SK-N-SH treated with all-trans-retinoic acid at 6 μM for 48 hours (cell line): ENCODE data around the gene TMBIM6.
"Not testable (repeated sequence)": the region's sequence is repeated elsewhere in the genome, so short reads cannot be mapped to it uniquely, and the experiment has no call there.

ENCODE experiments used
- ATAC-seq: fragments of 200-7000 bp; cut with Tn5 transposase; 3 replicates; pipeline ENCODE4 v1.9.1; 2020; ENCODE audit warnings: mild to moderate bottlenecking, moderate library complexity
- BACH2 ChIP-seq: fragments of 250-450 bp; sonication (Bioruptor Pico); IDR thresholded peaks from 2 replicates; pipeline ENCODE4 v1.9.0; 2021; ENCODE audit warnings: mild to moderate bottlenecking, borderline replicate concordance
- CSDC2 ChIP-seq: fragments of 250-450 bp; sonication (Bioruptor Pico); IDR thresholded peaks from 2 replicates; pipeline ENCODE4 v1.5.0; 2020; ENCODE audit warnings: mild to moderate bottlenecking, moderate library complexity
- CSRNP3 ChIP-seq: fragments of 250-450 bp; sonication (Bioruptor Pico); IDR thresholded peaks from 2 replicates; pipeline ENCODE4 v1.5.1; 2021; ENCODE audit warnings: mild to moderate bottlenecking, moderate library complexity
- ESRRG ChIP-seq: fragments of 250-450 bp; sonication (Bioruptor Pico); IDR thresholded peaks from 2 replicates; pipeline ENCODE4 v1.6.1; 2021; ENCODE audit warnings: mild to moderate bottlenecking
- GLIS3 ChIP-seq: fragments of 250-450 bp; sonication (Bioruptor Pico); IDR thresholded peaks from 2 replicates; pipeline ENCODE4 v1.5.0; 2020; ENCODE audit warnings: mild to moderate bottlenecking, moderate library complexity
- ISL1 ChIP-seq: fragments of 250-450 bp; sonication (Bioruptor Pico); IDR thresholded peaks from 2 replicates; pipeline ENCODE4 v2.1.2; 2022; ENCODE audit warnings: mild to moderate bottlenecking, moderate library complexity
- PPARA ChIP-seq: fragments of 250-450 bp; sonication (Bioruptor Pico); IDR thresholded peaks from 2 replicates; pipeline ENCODE4 v1.5.0; 2020; ENCODE audit warnings: mild to moderate bottlenecking, borderline replicate concordance
- RARB ChIP-seq: fragments of 250-450 bp; sonication (Bioruptor Pico); IDR thresholded peaks from 2 replicates; pipeline ENCODE4 v1.8.0; 2021; ENCODE audit warnings: mild to moderate bottlenecking, moderate library complexity
- SNAI2 ChIP-seq: fragments of 250-450 bp; sonication (Bioruptor Pico); IDR thresholded peaks from 2 replicates; pipeline ENCODE4 v1.5.0; 2020; ENCODE audit warnings: mild to moderate bottlenecking, moderate library complexity
- TOX ChIP-seq: fragments of 250-450 bp; sonication (Bioruptor Pico); IDR thresholded peaks from 2 replicates; pipeline ENCODE4 v1.8.0; 2021; ENCODE audit warnings: mild to moderate bottlenecking, moderate library complexity, borderline replicate concordance
- ZC3H10 ChIP-seq: fragments of 250-450 bp; sonication (Bioruptor Pico); IDR thresholded peaks from 2 replicates; pipeline ENCODE4 v1.5.1; 2021; ENCODE audit warnings: mild to moderate bottlenecking, moderate library complexity
- ZFP3 ChIP-seq: fragments of 250-450 bp; sonication (Bioruptor Pico); IDR thresholded peaks from 2 replicates; pipeline ENCODE4 v1.5.0; 2020; ENCODE audit warnings: mild to moderate bottlenecking, moderate library complexity
- ZFP30 ChIP-seq: fragments of 450-650 bp; formaldehyde crosslinking; IDR thresholded peaks from 2 replicates; pipeline ENCODE4 v1.5.0; 2022; ENCODE audit warnings: mild to moderate bottlenecking, moderate library complexity
- ZNF565 ChIP-seq: fragments of 450-650 bp; formaldehyde crosslinking; conservative IDR thresholded peaks from 2 replicates; pipeline ENCODE4 v1.5.0; 2020; ENCODE audit warnings: low read depth, mild to moderate bottlenecking, moderate library complexity
- ZNF70 ChIP-seq: fragments of 450-650 bp; formaldehyde crosslinking; IDR thresholded peaks from 2 replicates; pipeline ENCODE4 v1.5.0; 2020; ENCODE audit warnings: mild to moderate bottlenecking, moderate library complexity
- ZNF8 ChIP-seq: fragments of 450-650 bp; formaldehyde crosslinking; IDR thresholded peaks from 2 replicates; pipeline ENCODE4 v1.5.0; 2020; ENCODE audit warnings: mild to moderate bottlenecking, moderate library complexity
- TF ChIP-seq, protein P1 (sequence below): fragments of 250-450 bp; sonication (Bioruptor Pico); IDR thresholded peaks from 2 replicates; pipeline ENCODE4 v1.8.0; 2020; ENCODE audit warnings: mild to moderate bottlenecking, moderate library complexity, borderline replicate concordance
- TF ChIP-seq, protein P2 (sequence below): fragments of 250-450 bp; sonication (Bioruptor Pico); IDR thresholded peaks from 2 replicates; pipeline ENCODE4 v1.8.0; 2021; ENCODE audit warnings: low read depth, mild to moderate bottlenecking, moderate library complexity, borderline replicate concordance
- TF ChIP-seq, protein P3 (sequence below): fragments of 250-450 bp; sonication (Bioruptor Pico); IDR thresholded peaks from 2 replicates; pipeline ENCODE4 v1.5.1; 2020; ENCODE audit warnings: low read depth, mild to moderate bottlenecking, moderate library complexity

TMBIM6 gene

GRCh38 chr12:49779581-49779980 is 38.2 kb downstream of the TMBIM6 start:
- no peak for ATAC-seq
- TF ChIP-seq BACH2 (CRISPR knock-in tag), result no peak
- TF ChIP-seq, protein P1, sequence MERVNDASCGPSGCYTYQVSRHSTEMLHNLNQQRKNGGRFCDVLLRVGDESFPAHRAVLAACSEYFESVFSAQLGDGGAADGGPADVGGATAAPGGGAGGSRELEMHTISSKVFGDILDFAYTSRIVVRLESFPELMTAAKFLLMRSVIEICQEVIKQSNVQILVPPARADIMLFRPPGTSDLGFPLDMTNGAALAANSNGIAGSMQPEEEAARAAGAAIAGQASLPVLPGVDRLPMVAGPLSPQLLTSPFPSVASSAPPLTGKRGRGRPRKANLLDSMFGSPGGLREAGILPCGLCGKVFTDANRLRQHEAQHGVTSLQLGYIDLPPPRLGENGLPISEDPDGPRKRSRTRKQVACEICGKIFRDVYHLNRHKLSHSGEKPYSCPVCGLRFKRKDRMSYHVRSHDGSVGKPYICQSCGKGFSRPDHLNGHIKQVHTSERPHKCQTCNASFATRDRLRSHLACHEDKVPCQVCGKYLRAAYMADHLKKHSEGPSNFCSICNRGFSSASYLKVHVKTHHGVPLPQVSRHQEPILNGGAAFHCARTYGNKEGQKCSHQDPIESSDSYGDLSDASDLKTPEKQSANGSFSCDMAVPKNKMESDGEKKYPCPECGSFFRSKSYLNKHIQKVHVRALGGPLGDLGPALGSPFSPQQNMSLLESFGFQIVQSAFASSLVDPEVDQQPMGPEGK (CRISPR knock-in tag), result no peak
- no peak for TF ChIP-seq ZFP3 (CRISPR knock-in tag)
- TF ChIP-seq, all 23 proteins: peak for 0

DNA sequence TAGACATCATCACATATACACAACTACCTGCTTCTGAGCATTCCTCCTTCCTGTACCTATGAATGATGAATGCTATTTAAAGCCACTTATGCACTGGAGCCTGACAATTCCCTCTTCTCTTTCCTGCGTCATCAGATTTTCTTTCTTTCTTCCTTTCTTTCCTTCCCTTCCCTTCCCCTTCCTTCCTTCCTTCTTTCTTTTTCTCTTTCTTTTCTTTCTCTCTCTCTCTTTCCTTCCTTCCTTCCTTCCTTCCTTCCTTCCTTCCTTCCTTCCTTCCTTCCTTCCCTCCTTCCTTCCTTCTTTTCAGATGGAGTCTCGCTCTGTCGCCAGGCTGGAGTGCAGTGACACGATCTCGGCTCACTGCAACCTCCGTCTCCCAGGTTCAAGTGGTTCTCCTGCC is 39.6 kb downstream of the TMBIM6 start:
- ATAC-seq, result not testable (repeated sequence)

DNA sequence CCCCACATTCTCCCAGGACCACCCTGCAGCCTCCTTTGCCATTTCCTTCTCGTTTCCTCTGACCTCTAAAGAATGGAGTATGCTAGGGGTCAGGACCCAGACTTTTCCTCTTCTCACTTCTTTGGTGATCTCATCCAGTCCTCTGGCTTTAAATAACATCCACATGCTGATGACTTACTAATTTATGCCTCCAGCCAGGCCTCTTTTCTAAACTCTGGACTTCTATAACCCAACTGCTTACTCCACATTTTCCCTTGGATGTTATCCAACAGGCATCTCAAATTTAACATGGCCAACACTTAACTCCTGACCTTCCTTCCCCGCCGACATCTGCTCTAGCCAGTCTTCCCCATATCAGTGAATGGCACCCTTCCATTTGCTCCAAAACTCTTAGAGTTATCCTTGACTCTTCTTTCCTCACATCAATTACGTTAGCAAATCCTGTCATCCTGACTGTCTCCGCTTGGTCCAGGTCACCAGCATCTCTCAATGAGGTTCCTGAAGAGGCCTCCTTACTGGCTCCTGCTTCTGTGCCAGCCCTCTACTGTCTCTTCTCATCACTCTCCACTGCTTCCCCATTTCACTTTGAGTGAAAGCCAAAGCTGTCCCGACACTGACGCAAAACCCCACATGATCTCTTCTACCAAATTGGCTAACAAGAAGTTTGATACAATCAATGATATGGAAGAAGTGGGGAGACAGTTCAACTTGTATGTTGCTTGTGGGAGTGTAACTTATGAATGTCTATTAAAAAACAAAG is 42.7 kb downstream of the TMBIM6 start:
- ATAC-seq, result peak; percentile 55
- TF ChIP-seq RARB (CRISPR knock-in tag) (no peak), BACH2 (CRISPR knock-in tag) (no peak)

DNA sequence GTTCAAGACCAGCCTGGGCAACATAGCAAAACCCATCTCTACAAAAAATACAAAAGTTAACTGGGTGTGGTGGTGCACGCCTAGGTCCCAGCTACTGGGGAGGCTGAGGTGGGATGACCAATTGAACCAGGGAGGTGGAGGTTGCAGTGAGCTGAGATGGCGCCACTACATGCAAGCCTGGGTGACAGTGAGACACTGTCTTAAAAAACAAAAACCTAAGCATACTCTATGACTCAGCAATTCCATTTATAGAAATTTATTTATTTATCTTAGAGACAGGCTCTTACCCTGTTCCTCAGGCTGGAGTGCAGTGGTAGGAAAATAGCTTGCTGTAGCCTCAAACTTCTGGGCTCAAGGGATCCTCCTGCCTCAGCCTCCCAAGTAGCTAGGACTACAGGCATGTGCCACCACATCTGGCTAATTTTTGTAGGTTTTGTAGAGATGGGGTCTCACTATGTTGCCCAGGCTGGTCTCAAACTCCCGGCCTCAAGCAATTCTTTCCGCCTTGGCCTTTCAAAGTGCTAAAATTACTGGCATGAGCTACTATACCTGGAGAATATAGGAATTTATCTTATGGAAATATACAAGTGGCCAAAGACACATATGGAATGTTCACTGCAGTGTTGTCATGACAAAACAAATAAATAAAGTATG is 43.5 kb downstream of the TMBIM6 start:
- ATAC-seq, result peak; percentile 44
- TF ChIP-seq ZC3H10 (CRISPR knock-in tag), result no peak
- no peak for TF ChIP-seq TOX
- TF ChIP-seq BACH2 (CRISPR knock-in tag), result no peak
- no peak for TF ChIP-seq PPARA
- no peak for TF ChIP-seq ZFP3 (CRISPR knock-in tag)
- TF ChIP-seq SNAI2, result no peak
- TF ChIP-seq ZFP30 (CRISPR knock-in tag), result no peak
- TF ChIP-seq, protein P2, sequence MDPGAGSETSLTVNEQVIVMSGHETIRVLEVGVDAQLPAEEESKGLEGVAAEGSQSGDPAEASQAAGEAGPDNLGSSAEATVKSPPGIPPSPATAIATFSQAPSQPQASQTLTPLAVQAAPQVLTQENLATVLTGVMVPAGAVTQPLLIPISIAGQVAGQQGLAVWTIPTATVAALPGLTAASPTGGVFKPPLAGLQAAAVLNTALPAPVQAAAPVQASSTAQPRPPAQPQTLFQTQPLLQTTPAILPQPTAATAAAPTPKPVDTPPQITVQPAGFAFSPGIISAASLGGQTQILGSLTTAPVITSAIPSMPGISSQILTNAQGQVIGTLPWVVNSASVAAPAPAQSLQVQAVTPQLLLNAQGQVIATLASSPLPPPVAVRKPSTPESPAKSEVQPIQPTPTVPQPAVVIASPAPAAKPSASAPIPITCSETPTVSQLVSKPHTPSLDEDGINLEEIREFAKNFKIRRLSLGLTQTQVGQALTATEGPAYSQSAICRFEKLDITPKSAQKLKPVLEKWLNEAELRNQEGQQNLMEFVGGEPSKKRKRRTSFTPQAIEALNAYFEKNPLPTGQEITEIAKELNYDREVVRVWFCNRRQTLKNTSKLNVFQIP (CRISPR knock-in tag), result no peak
- no peak for TF ChIP-seq ESRRG (CRISPR knock-in tag)
- no peak for TF ChIP-seq ZNF70
- TF ChIP-seq GLIS3 (CRISPR knock-in tag), result no peak
- no peak for TF ChIP-seq CSRNP3 (CRISPR knock-in tag)
- TF ChIP-seq ZNF565 (CRISPR knock-in tag), result no peak
- no peak for TF ChIP-seq CSDC2 (CRISPR knock-in tag)
- TF ChIP-seq, protein P3, sequence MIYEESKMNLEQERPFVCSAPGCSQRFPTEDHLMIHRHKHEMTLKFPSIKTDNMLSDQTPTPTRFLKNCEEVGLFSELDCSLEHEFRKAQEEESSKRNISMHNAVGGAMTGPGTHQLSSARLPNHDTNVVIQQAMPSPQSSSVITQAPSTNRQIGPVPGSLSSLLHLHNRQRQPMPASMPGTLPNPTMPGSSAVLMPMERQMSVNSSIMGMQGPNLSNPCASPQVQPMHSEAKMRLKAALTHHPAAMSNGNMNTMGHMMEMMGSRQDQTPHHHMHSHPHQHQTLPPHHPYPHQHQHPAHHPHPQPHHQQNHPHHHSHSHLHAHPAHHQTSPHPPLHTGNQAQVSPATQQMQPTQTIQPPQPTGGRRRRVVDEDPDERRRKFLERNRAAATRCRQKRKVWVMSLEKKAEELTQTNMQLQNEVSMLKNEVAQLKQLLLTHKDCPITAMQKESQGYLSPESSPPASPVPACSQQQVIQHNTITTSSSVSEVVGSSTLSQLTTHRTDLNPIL, result no peak
- no peak for TF ChIP-seq ISL1

GRCh38 chr12:49787672-49788071 is 46.3 kb downstream of the TMBIM6 start:
- no peak for ATAC-seq
- peak; percentile 99 for TF ChIP-seq ZNF8
- TF ChIP-seq, protein P3, result no peak
